Islet of Langerhans (tissue), 1 donor: ENCODE results near the gene ATF3.

Experiments
- FAIRE-seq: peaks from one replicate; lab custom pipeline; 2011; peaks lifted over from hg19 to GRCh38; lab: Jason Lieb, UNC

ATF3 gene

GRCh38 chr1:212586206-212587015 is 22.1 kb upstream of the ATF3 start:
- no peak for FAIRE-seq

GRCh38 chr1:212587016-212587887 is 21.3 kb upstream of the ATF3 start:
- FAIRE-seq, result no peak

GRCh38 chr1:212587888-212588510 is 20.6 kb upstream of the ATF3 start:
- FAIRE-seq, result no peak

- no peak for FAIRE-seq
Observed at GRCh38 chr1:212589446-212589845, 19.1 kb upstream of the ATF3 start.

- FAIRE-seq, result no peak
Observed at GRCh38 chr1:212591922-212592321, 16.6 kb upstream of the ATF3 start.

GRCh38 chr1:212593821-212594251 is 14.7 kb upstream of the ATF3 start:
- FAIRE-seq, result no peak

GRCh38 chr1:212594640-212595039 is 13.9 kb upstream of the ATF3 start:
- no peak for FAIRE-seq

GRCh38 chr1:212595229-212595628 is 13.3 kb upstream of the ATF3 start:
- no peak for FAIRE-seq

- FAIRE-seq, result peak; percentile 61
Observed at GRCh38 chr1:212595787-212596714, 12.5 kb upstream of the ATF3 start.

GRCh38 chr1:212596798-212597197 is 11.8 kb upstream of the ATF3 start:
- FAIRE-seq, result no peak

- FAIRE-seq, result no peak
Observed at GRCh38 chr1:212597487-212597886, 11.1 kb upstream of the ATF3 start.

GRCh38 chr1:212600071-212600915 is 8.3 kb upstream of the ATF3 start:
- FAIRE-seq, result no peak

GRCh38 chr1:212600980-212601379 is 7.6 kb upstream of the ATF3 start:
- no peak for FAIRE-seq

GRCh38 chr1:212601524-212601923 is 7.0 kb upstream of the ATF3 start:
- no peak for FAIRE-seq

- no peak for FAIRE-seq
Observed at GRCh38 chr1:212605441-212606394, 2.8 kb upstream of the ATF3 start.

- FAIRE-seq, result no peak
Observed at GRCh38 chr1:212606395-212607205, 2.0 kb upstream of the ATF3 start.

GRCh38 chr1:212607206-212607912 is 1.2 kb upstream of the ATF3 start:
- no peak for FAIRE-seq

- FAIRE-seq, result no peak
Observed at GRCh38 chr1:212607913-212608391, 609 bp upstream of the ATF3 start.
